Activated T-helper 9 cell treated with anti-CD3 and anti-CD28 coated beads, Interleukin-2, amount 50 U/mL, for 16 hours (primary cell): ENCODE results near the gene RAI14.
A peak's percentile ranks its signal among the peaks of the same experiment; 100 is the strongest.

Experiments used
- DNase-seq: peaks from one replicate; pipeline ENCODE4 v3.0.0-alpha.2; 2020; ENCODE audit warnings: low read depth

Gene RAI14

DNA sequence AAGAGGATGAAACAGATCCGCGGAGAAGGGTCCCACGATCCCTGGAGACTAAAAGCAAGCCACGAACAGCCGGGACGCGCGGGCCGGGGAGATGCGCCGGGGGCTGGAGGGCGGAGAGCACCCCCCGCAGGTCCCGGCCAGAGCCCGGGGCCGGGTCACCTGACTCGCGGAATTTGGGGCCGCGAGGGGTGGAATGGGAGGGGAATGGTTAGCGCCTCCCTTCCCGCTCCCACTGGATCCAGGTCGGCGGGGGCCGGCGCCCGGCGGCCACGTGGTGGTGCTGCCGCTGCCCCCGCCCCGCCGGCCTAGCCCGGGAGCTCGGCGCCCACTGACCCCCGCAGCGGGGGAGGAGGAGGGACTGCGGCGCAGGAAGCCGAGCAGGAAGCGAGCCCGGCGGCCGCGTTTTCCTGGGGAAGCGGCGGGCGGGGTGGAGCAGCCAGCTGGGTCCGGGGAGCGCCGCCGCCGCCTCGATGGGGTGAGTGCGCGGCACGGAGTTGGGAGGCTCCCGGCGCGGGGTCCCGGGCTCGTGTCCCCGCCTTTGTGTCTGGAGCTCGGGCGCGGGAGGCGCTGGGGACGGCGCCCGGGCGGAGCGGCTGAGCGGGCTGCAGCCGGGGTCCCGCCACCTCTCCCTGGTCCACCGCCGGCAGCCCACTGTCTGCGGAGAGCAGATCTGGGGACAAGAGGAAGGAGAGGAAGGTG lies at the start of gene RAI14:
RAI14 (plus strand) TSS at position 328 of the 699 bp plus-strand sequence. CDS start 30,592 bp downstream, outside the sequence.
- peak; percentile 6 for DNase-seq

DNA sequence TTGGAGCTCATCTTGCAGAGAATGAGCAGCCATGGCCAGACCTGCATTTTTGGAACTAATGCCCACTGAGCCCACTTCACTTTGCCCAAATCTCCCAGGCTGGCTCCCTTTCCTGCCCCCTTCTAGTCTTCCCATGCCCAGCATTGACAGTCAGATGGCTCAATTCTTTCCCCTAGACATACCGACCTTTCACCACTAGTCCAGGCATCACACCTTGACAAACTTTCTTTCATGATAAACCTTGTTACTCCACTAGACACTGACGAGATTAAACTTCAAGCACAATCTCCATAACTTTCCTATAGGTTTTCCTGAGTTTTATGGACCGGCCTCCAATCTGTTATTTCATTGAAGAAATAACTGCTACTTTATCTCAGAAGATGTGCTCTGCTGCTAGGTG lies 47.8 kb upstream of the RAI14 start:
- no peak for DNase-seq

DNA sequence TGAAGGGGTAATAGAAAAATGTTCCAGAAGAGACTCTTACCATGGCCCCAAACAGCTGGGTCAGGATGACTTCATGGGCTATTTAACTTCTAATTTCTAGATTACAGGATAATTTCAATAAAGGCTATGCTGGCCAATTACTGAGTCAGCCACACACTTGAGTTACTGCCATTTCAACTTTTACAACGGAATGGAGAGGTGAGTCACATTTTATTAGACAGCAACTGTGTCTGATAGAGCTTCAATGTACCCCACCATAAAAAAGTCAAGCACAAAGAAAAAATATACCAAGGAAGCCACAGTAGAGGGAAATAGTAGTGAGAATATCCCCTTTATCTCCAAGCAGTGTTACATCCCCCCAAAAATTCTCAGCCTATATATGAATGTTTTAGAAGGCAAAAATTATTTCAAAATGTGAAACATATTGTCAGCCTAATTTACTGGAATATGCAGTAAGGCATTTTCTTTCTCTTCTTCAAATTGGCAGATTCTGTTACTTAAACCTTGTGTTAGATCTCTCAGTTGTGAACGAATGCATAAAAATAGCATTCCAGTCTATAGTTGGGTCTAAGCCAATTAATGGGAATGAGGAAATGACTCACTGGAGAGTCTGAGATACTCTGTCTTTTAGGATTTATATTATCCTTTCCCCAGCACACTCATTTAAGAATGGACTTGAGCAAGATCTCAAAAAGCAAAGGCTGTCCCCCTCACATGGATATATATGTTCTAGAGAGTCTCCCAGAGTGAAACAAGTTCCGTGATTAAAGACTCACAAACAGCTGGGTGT lies 47.1 kb upstream of the RAI14 start:
- DNase-seq, result no peak

DNA sequence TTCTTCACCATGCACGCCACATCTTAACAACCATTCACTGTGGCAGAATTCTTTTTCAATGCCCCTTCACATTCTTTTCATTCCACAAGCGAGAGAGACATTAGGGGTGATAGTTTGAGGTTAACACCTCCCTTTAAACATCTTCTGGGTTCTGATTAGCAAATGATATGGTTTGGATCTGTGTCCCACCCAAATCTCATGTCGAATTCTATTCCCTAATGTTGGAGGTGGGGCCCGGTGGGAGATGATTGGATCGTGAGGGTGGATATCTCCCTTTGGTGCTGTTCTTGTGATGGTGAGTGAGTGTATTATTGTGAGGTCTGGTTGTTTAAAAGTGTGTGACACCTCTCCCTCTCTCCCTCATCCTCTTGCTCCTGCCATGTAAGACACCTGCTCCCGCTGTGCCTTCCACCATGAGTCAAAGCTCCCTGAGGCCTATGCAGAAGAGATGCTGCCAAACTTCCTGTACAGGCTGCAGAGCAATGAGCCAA lies 46.1 kb upstream of the RAI14 start:
- DNase-seq, result no peak

DNA sequence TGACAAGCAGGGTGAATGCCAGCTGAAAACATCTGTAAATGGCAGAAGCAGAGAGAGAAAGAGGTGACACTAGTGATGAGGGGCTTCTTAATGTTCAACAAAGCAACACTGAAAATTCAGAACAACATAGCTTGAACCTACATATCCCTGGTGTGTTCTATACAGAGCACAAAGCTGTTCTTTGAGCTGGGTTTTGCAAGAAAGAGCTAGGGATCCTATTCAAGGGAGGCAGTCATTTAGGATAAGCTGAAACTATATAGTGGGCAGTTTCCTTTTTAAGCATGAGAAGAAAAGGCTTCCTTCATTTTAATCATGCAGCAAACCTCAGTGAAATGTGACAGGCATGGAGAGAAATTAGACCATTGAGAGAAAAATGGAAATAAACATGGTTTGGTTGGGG lies 45.6 kb upstream of the RAI14 start:
- DNase-seq, result no peak

DNA sequence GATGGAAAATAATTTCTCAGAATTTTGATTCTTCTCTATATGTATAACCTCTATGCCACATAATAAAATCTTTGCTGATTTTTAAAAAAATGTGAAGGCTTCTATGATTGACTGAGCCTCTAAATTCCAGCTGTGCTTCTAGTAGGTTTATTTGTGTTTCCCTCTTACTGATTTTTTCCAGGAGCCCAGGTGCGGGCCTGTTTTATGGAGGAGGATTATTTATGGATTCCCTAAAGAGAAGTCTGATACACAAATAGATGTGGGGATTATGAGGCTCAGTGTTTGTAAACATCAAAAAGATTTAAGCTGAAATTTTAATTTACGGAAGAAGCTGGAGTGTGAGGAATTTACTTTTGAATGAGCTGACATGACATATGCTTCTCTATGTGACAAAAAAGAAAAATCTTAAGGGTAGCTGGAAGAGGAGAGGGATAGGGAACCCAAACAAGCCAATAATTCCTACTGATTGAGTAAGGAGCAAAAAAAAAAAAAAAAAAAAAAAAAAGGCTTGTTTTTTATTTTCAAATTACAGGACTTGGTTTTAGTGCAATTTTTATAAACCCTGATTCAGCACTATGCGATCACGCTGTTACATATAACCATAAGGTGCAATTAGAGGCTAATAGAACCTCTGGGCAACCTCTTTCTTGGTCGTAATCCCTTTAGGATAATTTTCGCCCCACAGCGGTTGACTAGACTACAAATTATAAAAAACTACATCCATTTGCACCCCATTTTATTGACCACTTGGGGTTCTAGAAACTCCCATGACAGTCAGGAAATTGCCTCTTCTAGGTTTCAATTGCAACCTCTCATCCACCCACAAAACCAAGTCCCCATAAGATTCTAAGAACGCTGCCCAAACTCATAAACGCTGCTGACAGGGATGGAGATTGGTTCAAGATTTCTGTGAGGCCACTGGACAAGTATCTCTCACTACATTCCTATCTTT lies 44.4 kb upstream of the RAI14 start:
- no peak for DNase-seq

DNA sequence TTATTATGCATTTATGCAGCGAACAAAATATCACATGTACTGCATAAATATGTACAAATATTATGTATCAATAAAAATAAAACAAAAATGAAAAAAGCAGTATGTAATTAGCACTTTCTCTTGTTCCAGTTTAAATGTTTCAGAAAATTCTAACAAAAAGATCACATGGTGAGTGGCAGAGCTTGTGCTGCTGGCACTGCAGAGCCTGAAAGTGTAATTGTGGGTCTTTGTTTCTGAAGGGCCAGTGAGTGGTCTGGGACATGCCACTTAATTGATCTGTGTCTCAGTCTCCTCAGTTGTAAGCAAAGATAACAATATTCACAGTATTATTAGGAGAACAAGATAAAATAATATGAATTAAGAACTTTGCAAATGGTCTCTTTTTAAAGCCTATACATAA lies 39.5 kb upstream of the RAI14 start:
- no peak for DNase-seq

DNA sequence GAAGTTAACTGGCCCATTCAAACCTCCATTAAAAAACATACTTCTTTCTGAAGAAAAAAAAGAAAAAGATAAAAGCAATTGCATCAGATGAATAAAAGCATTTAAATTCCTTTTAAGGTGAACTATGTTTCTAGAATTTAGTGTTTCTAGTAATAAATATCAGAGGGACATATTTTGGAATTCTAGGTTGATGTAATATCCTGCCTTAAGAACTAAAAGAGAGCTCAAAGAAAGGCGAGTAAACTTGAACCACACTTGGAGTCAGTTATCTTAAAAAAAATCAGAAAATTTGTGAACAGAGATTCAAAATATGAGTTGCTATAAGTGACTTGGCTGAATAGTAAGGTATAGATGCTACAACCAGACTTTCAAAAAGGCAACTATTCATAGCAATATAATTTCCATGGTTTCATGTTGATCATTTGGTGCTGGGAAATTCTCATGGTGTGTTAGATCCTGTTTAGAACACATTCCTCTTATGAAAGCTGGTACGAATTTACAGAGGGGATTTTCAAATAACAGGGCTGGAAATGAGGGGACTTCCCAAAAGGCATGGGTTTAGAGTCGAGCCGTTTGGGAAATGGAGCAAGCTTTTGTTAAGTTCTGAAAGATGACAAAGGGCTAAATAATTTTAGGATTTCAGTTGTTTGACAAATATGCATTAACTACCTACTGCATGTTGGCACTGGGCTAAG lies 37.6 kb upstream of the RAI14 start:
- DNase-seq, result no peak

DNA sequence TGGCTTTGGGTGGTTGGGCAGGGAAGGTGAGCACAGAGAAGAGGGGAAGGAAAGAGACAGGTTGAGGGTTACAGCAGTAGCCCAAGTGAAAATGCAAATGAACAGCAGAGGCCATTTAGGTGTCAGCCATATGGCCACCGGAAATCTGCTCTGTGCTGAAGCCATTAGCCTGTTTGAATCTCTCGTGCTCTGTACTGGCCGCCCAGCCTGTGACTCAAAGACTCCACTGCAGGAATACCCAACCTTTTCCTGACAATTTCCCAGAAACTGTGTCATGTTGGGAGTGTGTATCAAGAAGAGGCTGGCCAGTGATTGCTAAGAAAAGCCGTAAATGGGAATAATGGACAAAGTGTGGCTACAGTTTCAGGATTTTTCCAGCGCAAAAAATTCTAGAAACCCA lies 35.9 kb upstream of the RAI14 start:
- DNase-seq, result no peak

DNA sequence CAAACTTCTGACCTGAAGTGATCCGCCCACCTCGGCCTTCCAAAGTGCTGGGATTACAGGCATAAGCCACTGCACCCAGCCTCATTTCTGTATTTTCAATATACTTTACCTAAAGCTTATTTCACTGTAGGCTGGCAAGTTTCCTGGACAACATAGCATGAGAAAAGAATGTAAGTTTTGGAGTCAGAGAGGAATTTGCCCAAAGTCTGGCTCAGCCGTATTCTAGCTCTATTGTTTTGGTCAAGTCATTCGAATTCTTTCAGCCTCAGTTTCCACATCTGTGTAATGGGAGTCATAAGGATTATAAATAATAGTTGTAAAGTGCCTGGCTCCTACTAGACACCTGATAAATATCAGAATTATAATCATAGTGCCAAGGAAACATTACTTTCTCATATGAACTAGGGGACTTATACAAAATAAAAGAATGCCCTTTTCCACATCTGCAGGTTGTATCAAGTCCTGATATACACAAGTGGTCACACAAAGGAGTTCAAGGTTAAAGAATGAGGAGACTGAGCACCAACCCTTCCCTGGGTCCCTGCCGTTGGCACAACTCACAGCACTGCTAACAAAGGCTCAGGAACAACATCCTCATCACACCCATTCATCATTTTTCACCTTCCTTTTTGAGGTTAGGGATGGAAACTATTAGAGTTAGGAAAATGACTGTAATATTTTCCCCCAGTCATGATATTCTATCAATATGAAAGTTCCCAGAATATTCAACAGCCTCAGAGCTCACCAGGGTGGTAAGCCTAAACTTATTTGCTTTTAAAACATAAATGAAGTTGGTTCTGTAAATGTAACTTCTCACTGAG lies 34.6 kb upstream of the RAI14 start:
- no peak for DNase-seq

DNA sequence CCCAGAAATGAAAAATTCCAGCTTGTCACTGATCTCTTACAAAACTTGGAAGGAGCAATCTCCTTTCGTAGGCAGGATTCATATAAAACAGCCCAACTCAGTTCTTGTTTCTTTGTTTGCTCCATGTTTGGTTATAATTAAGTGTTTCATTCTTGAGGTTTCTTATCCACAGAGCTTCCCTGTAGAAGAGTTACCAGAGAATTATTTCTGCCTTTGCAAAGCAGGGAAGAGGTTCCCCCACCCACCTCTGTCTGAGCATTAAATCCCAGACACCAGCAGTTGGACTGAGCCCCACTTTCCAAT lies 34.1 kb upstream of the RAI14 start:
- DNase-seq, result no peak

DNA sequence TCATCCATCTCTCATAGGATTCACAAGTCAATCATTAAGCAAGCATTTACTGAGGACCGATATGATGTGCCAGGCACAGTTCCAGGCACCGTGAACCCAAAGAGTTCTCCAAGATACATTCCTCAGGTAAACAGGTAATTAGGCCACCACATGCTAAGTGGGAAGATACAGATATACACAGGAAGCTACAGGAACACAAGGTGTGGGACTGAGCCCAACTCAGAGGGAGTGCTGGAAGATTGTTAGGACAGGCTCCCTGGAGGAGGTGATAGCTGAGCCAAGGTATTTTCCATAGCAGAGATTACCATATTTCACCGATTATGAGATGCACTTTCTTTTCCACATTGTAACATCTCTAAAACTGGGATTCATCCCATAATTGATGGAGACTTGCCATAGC lies 31.4 kb upstream of the RAI14 start:
- DNase-seq, result no peak

DNA sequence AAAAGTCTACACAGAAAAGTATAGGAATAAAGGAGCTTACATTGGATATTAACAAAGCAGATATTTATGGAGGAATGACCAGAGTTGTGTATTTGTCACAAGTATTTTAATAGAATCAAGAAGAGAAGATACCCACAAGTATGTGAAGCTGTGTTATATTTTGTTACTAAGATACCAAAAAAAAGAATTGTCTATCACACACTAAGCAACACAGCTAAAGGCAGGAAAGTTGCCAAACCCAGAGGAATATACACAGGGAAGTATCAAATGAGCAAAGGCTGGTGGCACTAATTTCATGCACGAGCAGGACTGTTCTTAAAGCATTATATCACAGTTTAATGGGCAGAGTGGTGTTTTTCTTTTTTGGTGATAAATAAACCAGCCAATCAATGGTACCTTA lies 30.9 kb upstream of the RAI14 start:
- DNase-seq, result no peak

DNA sequence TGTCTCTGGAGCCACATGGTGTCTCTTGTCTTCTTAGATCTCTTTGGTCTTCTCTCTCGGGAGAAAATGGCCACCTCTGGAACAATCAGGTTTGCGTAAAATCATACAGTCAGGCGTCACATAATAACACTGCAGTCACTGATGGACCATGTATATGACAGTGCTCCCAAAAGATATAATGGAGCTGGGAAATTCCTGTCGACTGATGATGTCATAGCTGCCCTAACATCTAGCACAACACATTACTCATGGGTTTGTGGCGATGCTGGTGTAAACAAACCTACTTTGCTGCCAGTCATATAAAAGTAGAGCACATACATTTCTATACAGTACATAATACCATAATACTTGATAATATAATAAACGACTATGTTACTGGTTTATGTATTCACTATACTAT lies 30.1 kb upstream of the RAI14 start:
- no peak for DNase-seq

DNA sequence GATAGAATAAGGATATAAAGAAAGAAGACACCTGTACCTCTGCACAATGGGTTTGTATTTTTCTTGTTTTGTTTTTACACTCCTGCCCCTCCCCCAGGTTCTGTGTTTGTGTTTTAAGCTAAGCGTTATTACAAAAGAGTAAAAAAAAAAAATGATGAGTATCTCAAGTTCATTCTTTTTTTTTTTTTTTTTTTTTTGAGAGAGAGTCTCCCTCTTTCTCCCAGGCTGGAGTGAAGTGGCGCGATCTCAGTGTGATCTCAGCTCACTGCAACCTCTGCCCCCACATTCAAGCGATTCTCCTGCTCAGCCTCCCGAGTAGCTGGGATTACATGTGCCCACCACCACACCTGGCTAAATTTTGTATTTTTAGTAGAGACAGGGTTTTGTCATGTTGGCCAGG lies 29.4 kb upstream of the RAI14 start:
- no peak for DNase-seq

DNA sequence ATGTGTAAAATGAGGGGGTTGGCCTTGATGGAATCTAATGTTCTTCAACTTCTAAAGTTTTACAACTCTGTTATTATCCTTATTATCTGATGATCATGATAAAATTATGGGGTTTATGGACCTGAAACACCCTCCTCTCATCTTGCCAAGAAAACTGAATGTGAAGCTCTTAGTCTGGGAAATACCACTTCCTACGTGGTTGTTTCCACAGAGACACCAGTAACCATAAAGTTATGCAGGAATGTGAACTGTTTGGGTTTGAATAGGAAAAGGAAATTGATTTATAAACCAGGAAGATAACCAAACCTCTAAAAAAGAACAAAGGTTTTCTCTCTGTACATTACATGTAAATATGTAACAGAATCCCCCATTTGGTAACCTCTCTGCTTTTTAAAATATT lies 28.3 kb upstream of the RAI14 start:
- no peak for DNase-seq

DNA sequence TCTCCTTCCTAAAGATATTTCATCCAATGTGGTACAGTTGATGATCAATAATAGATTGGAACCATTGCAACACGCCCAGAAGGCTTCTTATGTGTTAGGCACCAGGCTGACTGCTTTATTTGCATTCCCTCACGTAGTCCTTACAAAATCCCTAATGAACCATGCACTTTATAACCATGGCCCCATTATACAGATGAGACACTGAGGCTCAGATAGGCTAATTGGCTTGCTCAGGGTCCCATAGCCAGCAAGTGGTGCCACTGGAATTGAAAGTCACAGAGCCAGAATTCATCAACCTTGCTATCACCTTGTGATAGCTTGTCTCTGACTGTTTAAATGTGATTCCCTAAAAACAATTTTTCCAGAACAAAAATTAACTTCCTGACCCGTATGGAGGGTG lies 27.8 kb upstream of the RAI14 start:
- DNase-seq, result no peak

DNA sequence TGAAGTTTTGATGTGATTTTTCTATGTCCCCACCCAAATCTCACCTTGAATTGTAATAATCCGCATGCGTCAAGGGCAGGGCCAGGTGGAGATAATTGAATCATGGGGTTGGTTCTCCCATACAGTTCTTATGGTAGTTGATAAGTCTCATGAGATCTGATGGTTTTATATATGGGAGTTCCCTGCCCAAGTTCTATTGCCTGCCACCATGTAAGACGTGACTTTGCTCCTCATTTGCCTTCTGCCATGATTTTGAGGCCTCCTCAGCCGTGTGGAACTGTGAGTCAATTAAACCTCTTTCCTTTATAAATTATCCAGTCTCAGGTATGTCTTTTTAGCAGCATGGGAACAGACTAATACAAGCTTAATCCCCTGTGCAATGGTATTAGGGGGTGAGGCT lies 25.5 kb upstream of the RAI14 start:
- no peak for DNase-seq

DNA sequence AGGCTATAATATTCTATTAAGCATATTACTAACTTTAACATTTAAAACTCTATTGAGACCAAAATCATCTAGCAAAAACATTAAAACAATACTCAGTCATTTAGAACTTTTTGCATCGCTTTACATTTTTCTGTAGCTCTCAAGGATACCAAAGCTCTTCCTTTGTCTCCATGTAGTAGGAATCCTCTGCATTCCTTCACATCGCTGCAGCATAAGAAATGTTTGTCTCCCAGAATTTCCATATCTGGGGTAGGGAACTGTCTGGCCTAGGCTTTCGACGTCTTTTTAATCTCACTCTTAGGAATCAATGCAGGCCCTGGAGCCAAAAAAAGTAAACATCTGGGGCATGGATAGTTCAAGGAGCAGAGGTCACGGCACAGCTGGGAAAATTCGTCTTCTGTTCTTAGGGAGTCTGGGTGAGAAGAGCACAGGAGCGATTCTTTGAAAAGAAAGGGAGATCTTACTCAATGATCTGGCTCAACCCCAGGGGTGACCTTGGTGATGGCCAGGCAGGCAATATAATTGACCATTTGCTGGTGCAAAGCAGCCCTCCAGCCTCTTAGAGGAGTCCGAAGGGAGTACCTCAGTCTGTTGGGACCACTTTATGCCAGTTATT lies 23.2 kb upstream of the RAI14 start:
- DNase-seq, result no peak

DNA sequence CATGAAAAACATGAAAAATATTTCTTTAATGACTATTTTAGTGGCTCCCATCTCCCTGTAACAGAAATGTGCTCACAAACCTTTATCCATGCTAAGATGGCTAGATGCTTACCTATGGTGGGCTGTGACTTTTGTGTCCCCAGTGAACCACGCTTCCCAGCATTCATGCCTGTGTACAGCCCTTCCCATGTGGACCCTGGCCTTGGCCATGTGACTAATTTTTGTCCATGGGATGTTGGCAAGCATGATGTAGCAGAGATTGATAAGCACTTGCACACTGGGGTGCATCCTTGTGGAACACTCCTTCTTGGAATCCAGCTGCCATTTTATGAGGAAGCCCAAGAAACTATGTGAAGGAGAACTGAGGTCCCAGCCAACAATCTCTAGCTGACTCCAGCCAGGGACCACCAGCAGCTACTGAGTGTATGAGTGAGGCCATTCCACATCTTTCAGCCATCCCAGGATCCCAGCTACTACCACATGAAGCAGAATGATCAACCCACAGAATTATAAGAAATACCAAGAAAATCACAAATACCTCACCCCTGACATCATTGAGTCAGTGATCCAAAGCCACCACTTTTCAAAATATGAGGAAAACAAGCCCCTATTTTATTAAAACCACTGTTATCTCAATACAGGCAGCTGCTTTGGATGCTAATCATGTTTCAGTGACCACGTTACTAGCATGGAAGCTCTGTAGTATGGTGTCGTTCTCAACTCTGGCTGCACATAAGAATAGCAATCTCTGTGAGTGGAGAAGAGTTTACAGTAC lies 16.1 kb upstream of the RAI14 start:
- no peak for DNase-seq
